ENCODE data around the gene SLC7A9. TPM values are rescaled to one million over a fixed set of nuclear protein-coding genes. Genes with fewer than 3 reads are reported as not detected.

The SLC7A9 gene
- total and polyA plus RNA-seq, 2 of the 13 experiments (the other 11 are each of a cell fraction or from before 2014, with no cell fraction given) = 4.7 to 8.3 TPM

DNA sequence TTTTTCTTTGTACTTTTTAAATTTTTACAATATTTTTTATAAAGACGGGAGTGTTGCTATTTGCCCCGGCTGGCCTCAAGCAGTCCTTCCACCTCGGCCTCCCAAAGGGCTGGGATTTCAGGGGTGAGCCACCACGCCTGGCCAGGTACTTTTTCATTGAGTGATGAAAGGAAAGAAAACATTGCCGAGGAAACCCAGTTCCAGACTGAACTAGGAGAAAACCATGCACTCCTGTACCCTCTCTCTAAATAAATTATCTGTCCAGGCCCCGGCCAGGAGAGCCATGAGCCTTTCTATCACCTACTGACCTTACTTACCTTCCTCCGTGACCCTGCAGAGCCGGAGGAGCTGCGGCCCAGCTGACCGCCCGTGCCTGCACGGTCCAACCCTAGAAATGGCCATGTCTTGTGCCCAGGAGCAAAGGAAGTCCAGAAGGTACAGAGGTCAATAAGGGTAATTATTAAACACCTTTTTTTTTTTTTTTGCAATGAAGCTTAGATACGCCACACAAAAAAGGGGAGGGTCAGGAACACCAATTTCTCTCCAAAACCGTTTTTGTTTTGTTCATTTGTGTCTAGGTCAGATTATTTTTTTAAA, at the start of gene SLC7A9 (continued):
- TF ChIP-seq HNF1B (CRISPR knock-in tag; IDR thresholded peaks at IDR 0.05) = peak; percentile 75
- TF ChIP-seq RFXAP (CRISPR knock-in tag; IDR thresholded peaks at IDR 0.05; ENCODE audit: borderline replicate concordance) = 0 out of 2 replicates have a peak, but pooled peaks have one; percentile 32
- TF ChIP-seq NR2F1 (CRISPR knock-in tag; IDR thresholded peaks at IDR 0.05) = 0 out of 4 replicates have a peak, but pooled peaks of 1 of the 2 experiments have one; percentile 35
- TF ChIP-seq TBP (CRISPR knock-in tag; IDR thresholded peaks at IDR 0.05) = no peak
- TF ChIP-seq, protein P1, sequence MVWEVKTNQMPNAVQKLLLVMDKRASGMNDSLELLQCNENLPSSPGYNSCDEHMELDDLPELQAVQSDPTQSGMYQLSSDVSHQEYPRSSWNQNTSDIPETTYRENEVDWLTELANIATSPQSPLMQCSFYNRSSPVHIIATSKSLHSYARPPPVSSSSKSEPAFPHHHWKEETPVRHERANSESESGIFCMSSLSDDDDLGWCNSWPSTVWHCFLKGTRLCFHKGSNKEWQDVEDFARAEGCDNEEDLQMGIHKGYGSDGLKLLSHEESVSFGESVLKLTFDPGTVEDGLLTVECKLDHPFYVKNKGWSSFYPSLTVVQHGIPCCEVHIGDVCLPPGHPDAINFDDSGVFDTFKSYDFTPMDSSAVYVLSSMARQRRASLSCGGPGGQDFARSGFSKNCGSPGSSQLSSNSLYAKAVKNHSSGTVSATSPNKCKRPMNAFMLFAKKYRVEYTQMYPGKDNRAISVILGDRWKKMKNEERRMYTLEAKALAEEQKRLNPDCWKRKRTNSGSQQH (CRISPR knock-in tag; IDR thresholded peaks at IDR 0.05; ENCODE audit: low read depth) = no peak
- no peak for TF ChIP-seq TAF15 (IDR thresholded peaks at IDR 0.05; ENCODE audit: low read depth, low read length, poor library complexity, severe bottlenecking)
- 0 out of 2 replicates have a peak, but pooled peaks have one; percentile 6 for TF ChIP-seq KMT2B (CRISPR knock-in tag; IDR thresholded peaks at IDR 0.05)
- TF ChIP-seq ZSCAN22 (CRISPR knock-in tag; IDR thresholded peaks at IDR 0.05) = no peak
- TF ChIP-seq, protein P2, sequence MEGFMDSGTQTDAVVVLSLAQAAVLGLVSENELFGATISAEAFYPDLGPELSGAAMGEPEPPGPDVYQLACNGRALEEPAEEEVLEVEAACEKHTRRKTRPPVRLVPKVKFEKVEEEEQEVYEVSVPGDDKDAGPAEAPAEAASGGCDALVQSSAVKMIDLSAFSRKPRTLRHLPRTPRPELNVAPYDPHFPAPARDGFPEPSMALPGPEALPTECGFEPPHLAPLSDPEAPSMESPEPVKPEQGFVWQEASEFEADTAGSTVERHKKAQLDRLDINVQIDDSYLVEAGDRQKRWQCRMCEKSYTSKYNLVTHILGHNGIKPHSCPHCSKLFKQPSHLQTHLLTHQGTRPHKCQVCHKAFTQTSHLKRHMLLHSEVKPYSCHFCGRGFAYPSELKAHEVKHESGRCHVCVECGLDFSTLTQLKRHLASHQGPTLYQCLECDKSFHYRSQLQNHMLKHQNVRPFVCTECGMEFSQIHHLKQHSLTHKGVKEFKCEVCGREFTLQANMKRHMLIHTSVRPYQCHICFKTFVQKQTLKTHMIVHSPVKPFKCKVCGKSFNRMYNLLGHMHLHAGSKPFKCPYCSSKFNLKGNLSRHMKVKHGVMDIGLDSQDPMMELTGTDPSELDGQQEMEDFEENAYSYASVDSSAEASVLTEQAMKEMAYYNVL (CRISPR knock-in tag; IDR thresholded peaks at IDR 0.05; ENCODE audit: borderline replicate concordance) = no peak; the same call in 1 of the 2 replicates
- no peak for TF ChIP-seq PRDM15 (CRISPR knock-in tag; IDR thresholded peaks at IDR 0.05)
- peak; percentile 52; the same call in 1 of the 2 replicates for TF ChIP-seq RBFOX2 (IDR thresholded peaks at IDR 0.05; ENCODE audit: low read depth, low read length)
- no peak for TF ChIP-seq SOX13 (IDR thresholded peaks at IDR 0.05)
- TF ChIP-seq SOX13 (CRISPR knock-in tag; conservative IDR thresholded peaks at IDR 0.05 in 1 of 2, IDR thresholded peaks at IDR 0.05 in 1 of 2) = peak in 1 of 2 experiments; percentile 22; a peak in 1 of 4 replicates
- TF ChIP-seq, protein P3, sequence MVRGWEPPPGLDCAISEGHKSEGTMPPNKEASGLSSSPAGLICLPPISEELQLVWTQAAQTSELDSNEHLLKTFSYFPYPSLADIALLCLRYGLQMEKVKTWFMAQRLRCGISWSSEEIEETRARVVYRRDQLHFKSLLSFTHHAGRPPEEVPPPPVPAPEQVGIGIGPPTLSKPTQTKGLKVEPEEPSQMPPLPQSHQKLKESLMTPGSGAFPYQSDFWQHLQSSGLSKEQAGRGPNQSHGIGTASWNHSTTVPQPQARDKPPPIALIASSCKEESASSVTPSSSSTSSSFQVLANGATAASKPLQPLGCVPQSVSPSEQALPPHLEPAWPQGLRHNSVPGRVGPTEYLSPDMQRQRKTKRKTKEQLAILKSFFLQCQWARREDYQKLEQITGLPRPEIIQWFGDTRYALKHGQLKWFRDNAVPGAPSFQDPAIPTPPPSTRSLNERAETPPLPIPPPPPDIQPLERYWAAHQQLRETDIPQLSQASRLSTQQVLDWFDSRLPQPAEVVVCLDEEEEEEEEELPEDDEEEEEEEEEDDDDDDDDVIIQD (CRISPR knock-in tag; IDR thresholded peaks at IDR 0.05; ENCODE audit: low read depth) = no peak
